Bronchial epithelial cell (primary cell): ENCODE measurements around the gene DDX53. TPM values are rescaled to one million over a fixed set of nuclear protein-coding genes. Genes with fewer than 3 reads are reported as not detected.
A peak's percentile ranks its signal among the peaks of the same experiment; 100 is the strongest.

ENCODE experiments used
- DNase-seq: peaks from one replicate; pipeline ENCODE4 v3.0.0-alpha.2; 2010; ENCODE audit warnings: low read depth
- FAIRE-seq: peaks from 2 replicates; lab custom pipeline; 2011; peaks lifted over from hg19 to GRCh38; lab: Jason Lieb, UNC
- H3K27me3 ChIP-seq: 2 replicates; pipeline ENCODE4 v1.5.1; 2011; ENCODE audit warnings: low read length; ENCODE audit not compliant: control insufficient read depth, insufficient read depth
- H3K36me3 ChIP-seq: 2 replicates; pipeline ENCODE4 v1.5.1; 2011; ENCODE audit warnings: low read length; ENCODE audit not compliant: control insufficient read depth, insufficient read depth
- H3K4me3 ChIP-seq: 2 replicates; pipeline ENCODE4 v1.5.1; 2011; ENCODE audit warnings: mild to moderate bottlenecking, low read depth, low read length, control low read depth
- total RNA-seq: library from RNA; depleted of rRNA; stranded (reverse); fragments of >200 nt; gene quantifications from 2 replicates; pipeline ENCODE4 v1.2.1, GENCODE V29; 2014
- TF ChIP-seq, protein P1 (sequence below): IDR thresholded peaks from 2 replicates; pipeline ENCODE4 v1.5.1; 2011; ENCODE audit warnings: mild to moderate bottlenecking, moderate library complexity, low read length, control low read depth, inconsistent platforms; ENCODE audit not compliant: insufficient read depth, severe bottlenecking

DDX53 gene
- total RNA-seq, 1 donor from 2014 or later: not detected

DNA sequence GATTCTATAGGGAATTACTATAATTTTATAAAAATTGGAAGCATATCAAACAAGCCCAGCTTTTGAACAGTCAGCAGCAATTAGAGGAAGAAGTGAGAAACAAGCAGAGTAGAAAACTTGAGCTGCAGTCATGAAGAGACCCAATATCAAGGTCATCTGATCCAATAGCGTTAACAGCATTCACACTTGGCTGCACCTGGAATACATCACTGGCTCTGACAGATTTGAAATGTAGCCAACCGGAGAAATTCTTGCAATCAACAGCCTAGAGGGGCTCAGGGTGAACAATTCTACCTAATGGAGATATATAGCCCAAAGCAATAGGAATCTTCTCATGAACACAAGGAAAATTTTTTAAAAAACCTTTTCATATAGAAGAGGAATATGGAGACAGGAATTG, 13.6 kb downstream of the DDX53 start:
- Histone ChIP-seq H3K27me3 (no peaks in the 10 kb centered on the region), H3K36me3 (no peaks in the 10 kb centered on the region), H3K4me3 (no peak overlapping the region)
- FAIRE-seq: no peak
- TF ChIP-seq, protein P1, sequence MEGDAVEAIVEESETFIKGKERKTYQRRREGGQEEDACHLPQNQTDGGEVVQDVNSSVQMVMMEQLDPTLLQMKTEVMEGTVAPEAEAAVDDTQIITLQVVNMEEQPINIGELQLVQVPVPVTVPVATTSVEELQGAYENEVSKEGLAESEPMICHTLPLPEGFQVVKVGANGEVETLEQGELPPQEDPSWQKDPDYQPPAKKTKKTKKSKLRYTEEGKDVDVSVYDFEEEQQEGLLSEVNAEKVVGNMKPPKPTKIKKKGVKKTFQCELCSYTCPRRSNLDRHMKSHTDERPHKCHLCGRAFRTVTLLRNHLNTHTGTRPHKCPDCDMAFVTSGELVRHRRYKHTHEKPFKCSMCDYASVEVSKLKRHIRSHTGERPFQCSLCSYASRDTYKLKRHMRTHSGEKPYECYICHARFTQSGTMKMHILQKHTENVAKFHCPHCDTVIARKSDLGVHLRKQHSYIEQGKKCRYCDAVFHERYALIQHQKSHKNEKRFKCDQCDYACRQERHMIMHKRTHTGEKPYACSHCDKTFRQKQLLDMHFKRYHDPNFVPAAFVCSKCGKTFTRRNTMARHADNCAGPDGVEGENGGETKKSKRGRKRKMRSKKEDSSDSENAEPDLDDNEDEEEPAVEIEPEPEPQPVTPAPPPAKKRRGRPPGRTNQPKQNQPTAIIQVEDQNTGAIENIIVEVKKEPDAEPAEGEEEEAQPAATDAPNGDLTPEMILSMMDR: no peak
- no peak for DNase-seq

DNA sequence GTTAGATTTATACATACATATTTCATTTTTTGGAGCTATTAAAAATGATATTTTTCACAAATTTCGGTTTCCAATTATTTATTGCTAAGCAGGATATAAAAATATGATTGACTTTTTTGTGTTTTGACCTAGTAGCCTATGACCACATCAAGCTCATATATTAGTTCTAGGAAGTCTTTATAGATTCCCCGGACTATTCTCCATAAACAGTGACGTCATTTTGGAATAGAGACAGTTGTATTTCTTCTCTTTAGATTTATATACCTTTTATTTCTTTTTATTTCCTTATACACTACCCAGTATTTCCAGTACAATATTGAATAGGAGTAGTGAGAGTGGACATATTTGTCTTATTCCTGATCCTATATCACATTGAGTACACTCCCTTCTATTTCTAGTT, 31.8 kb downstream of the DDX53 start:
- Histone ChIP-seq H3K36me3 (no peaks in the 10 kb centered on the region), H3K27me3 (no peaks in the 10 kb centered on the region), H3K4me3 (no peak overlapping the region)
- TF ChIP-seq, protein P1: no peak
- FAIRE-seq: no peak
- no peak for DNase-seq

DNA sequence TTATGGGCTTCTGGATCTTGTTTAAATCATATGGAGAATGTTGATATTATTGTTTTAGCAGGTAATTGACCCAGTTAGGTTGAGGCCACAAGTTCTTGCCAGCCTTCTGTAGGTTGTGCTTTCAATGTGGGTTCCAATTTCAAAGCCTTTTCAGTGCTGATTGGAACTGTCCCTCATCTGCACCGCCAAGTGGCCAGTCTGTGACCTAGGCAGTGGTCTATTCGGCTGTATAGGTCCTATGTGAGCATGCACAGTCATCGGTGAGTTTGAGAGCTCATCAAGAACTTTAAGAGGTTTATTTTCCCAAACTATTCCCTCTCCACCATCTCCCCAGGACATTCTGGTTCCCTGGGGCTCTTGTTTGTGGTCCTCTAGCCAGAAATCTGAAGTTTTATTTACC, 35.7 kb downstream of the DDX53 start:
- H3K4me3 ChIP-seq: no peak overlapping the region
- FAIRE-seq (no peak), DNase-seq (no peak)
- H3K36me3 ChIP-seq: no peaks in the 10 kb centered on the region
- H3K27me3 ChIP-seq: no peaks in the 10 kb centered on the region
- TF ChIP-seq, protein P1: no peak

DNA sequence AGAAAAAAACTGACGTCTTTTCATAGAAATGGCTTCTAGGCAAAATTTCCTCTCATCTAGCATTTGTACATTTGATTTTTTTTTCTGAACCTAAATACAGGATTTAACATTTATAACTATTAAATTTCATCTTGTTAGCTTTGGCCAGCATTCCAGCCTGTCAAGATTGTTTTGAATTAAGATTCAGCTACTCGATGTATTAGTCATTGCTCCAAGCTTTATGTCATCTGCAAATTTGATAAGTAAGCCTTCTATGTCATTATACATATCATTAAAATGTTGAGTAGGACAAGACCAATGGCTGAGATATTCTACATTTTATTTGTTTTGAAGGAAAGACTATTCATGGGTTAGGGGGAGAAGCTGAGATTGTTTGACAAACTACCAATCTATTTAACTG, 46.7 kb downstream of the DDX53 start:
- TF ChIP-seq, protein P1: no peak
- Histone ChIP-seq H3K27me3 (no peaks in the 10 kb centered on the region), H3K36me3 (no peaks in the 10 kb centered on the region), H3K4me3 (no peak overlapping the region)
- FAIRE-seq: no peak
- DNase-seq: no peak

DNA sequence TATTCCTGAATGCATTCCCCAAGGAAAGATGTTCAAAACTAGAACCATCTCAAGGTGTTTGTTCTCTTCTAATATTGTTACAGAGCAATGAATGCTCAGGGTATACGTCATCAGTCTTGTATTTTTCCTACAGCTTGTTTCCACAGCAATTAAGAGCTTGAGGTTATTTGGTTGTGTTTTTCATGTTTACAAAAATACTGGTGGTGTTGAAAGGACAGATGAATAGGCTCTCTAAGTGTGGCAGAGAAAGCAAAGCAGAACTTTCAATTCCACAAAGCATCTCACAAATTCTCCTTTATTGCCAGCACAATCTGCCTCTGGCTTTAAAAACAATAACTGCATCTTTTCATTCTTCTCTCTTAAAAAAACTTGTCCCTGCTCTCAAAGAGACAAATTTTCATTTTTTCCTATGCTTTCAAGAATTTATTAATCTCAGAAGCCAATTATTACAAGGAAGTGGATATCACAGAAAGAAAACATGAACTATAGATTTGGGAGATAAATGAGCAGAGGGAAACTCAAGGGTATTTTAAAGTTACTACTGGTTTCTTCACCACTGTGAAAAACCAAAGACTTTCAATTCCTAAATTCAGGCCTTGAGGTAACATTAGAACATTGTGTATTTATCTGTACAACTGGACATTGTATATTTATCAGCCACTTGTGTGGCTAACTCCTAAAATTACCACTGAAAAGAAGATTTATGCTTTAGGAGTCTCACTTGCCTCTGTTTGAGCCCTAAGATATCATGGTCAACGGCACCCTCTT, 49.2 kb downstream of the DDX53 start:
- no peaks in the 10 kb centered on the region for H3K36me3 ChIP-seq
- H3K27me3 ChIP-seq: no peaks in the 10 kb centered on the region
- FAIRE-seq: no peak
- H3K4me3 ChIP-seq: no peak overlapping the region
- TF ChIP-seq, protein P1: no peak
- no peak for DNase-seq

DNA sequence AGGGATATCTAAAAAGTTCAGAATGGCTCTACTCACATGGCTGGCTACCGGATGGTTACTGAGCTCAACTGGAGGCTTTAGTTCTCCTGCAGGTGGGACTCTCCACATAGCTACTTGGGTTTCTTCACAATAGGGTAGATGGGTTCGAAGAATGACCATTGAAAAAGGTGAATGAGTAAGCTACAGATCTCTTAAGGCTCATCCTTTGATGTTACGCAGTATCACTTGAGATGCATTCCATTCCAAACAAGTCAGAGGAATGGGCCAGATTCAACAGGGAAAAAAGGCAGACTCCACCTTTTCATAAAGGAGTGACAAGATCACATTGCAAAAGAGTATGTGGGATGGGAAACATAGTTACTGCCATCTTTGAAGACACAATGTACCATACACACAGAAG, 52.6 kb downstream of the DDX53 start:
- no peaks in the 10 kb centered on the region for H3K27me3 ChIP-seq
- TF ChIP-seq, protein P1: no peak
- FAIRE-seq (no peak), DNase-seq (peak; percentile 7)
- no peaks in the 10 kb centered on the region for H3K36me3 ChIP-seq
- H3K4me3 ChIP-seq: no peak overlapping the region
